ENCODE measurements around the gene ARF1.

Gene ARF1

DNA sequence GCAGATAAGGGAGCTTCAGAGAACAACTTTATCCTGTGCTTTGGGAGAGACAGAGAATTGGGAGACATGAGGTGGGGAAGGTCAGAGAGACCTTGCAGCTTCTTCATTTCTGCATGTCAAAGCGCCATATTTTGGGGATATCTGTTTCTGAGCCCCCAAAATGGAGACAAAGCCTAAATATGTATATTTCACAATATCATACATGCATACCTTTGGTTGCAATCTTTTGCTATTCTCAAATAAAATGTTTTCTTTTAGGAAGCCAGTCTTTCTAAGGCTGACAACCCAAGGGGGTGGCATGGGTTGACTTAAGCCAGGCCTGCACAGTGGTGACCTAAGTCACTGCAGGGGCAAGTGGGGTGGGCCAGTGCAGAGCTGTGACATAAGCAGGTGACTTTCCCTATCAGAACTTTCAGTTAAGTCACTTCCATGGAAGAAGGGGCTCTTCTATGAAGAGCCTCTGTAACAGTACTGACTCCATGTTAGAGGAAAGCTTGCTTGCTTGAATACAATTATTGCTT is 40.5 kb downstream of the ARF1 start:
- no peak for DNase-seq (ENCODE audit: low spot score)

- DNase-seq (ENCODE audit: low spot score) = no peak
These were observed 41.0 kb downstream of the ARF1 start for GRCh38 chr1:228123505-228123904.

DNA sequence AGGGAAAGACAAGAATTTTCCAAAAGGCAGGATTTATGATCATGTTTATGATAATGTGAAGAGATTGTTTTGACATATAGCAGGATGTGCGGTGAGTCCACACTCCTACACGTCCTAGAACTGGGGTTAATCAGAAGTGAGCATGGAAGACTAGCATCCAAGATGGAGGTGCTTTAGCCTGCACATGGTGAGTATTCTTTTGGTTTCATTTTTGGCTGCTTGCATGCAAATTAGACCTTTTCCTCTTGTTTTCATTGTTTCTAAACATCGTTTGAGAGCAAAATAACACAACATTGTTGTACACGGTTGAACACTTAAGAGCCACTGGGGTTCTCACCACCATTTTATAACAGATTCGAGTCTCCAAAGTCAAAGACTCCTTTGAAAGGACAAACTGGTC is 42.7 kb downstream of the ARF1 start:
- no peak for DNase-seq (ENCODE audit: low spot score)

- DNase-seq (ENCODE audit: low spot score) = no peak
These were observed 49.3 kb downstream of the ARF1 start for GRCh38 chr1:228131766-228132165.

- DNase-seq (ENCODE audit: low spot score) = no peak
These were observed 52.1 kb downstream of the ARF1 start for GRCh38 chr1:228134591-228134990.

- no peak for DNase-seq (ENCODE audit: low spot score)
These were observed 54.4 kb downstream of the ARF1 start for GRCh38 chr1:228136901-228137300.

GRCh38 chr1:228139406-228139930 is 57.0 kb downstream of the ARF1 start:
- DNase-seq (ENCODE audit: low spot score) = no peak

GRCh38 chr1:228139931-228140723 is 57.6 kb downstream of the ARF1 start, which contains the start of gene GUK1:
TSS of gene GUK1 (plus strand) at chr1:228140279. CDS start at chr1:228140303, 24 bp downstream.
- peak; percentile 99 for DNase-seq (ENCODE audit: low spot score)

DNA sequence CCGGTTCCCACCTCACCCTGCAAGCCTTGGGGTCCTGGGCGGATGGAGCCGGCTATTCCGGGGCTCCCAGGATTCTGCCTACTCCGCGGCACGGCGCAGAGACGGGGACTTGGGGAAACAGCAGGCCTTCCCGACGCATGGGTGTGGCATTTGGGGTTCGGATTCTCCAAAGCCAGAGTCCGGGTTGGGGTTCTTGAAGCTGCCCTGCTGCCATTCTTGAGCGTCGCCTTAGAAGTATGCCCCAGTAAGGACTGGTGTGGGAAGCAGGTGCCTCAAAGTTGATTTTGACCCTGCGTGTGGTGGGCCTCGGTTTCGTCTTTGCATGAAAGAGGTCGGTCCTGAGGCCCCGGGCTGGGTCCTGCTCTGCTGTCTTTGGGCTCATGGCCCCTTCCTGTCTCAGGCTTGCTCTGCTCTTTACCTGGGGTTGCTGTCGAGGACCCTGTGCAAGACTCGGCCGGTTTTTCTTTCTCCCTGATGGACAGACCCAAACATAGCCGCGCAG is 58.3 kb downstream of the ARF1 start:
- no peak for DNase-seq (ENCODE audit: low spot score)

DNA sequence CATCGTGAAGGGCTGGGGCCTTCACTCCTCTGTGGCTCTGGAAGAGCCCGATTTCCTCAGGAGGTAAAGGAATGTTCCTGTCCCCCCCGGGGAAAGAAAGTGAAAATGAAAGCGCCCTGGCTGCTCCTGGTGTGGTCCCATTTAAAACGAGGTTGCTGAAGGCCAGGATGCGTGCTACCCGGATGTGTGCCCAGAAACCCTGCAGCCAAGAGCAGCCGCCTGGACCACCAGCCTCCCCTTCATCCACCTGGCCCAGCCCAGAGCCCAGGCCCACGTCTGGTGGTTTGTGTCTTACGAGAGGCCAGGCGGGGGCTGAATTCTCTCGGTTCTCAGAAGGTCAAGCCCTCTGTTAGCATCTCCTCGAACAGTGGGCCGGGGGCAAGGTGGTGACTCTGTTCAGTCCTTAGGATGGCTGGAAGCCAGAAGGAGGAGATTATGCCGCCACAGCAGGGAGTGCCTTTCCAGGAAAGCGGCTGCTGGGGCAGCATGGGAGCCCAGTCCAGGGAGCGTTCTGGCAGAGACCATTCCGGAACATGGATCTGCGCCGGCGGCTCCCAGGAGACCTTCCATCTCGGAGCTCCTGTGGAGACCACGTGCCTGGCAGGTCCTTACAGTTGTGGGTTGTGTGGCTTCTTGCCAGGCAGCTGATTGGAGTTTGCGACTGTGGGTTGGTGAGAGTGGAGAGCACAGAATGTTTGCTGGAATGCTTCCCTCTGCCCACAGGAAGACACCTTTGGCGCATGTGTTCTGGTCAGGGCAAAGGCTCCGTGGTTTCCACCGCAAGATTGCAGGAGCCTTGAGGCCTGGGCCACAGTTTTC is 58.9 kb downstream of the ARF1 start:
- peak; percentile 53 for DNase-seq (ENCODE audit: low spot score)

DNA sequence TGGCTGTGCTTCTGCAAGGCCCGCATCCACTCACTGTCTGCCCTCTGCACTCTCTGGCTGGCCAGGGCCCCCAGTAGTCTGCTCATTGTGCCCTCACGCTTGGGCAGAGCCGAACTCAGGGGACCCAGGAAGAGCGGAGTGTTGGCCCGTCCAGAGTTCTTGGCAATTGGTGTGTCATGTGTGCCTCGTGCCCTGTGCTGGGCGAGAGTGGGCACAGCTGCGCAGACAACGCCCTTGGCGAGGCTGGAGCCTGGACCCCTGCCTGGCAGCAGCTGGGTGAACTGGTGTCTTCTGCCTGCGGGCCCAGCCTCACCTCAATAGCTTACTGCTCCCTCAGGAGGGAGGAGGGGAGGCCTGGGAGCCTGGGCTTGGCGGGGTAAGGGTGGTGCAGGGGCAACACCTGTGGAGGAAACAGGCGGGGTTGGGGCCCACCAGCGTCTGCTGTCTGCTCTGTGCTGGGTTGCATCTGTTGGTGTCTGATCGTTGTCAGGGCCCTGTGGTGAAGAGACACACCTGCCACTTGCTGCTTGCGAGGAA is 59.7 kb downstream of the ARF1 start:
- no peak for DNase-seq (ENCODE audit: low spot score)

- DNase-seq (ENCODE audit: low spot score) = no peak
These were observed 60.2 kb downstream of the ARF1 start for GRCh38 chr1:228142701-228143136.

DNA sequence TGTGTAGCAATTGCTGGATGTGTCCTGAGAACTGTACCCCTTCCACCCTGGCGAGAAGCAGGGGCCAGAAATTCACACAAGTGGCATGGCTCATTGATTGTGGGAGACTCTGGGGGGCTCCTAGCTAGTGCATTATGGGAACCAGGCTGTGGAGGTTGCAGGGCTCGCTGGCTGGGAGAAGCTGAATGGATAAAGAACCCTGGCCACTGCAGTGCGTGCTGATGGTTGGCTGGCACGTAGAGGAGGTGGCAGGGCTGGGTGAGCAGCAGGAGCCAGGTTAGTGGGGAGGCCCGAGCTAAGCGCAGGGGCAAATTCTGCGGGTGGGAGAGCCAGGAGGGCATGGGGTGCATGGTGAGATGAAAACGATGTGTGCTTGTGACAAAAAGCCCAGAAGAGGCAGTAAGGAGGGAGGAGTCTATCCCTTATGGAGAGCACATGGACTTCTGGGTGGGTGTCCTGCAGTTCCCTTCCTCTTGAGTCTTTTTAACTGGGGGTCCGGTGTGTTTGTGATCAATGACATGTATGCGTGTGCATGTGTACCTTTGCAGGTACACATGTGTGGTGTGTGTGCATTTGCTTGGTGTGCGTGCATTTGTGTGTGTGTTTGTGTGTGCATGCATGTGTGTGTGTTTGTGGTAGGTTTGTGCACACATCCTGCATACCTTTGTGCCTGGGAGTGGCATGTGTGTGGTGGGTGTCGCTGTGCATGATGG is 61.1 kb downstream of the ARF1 start:
- no peak for DNase-seq (ENCODE audit: low spot score)

DNA sequence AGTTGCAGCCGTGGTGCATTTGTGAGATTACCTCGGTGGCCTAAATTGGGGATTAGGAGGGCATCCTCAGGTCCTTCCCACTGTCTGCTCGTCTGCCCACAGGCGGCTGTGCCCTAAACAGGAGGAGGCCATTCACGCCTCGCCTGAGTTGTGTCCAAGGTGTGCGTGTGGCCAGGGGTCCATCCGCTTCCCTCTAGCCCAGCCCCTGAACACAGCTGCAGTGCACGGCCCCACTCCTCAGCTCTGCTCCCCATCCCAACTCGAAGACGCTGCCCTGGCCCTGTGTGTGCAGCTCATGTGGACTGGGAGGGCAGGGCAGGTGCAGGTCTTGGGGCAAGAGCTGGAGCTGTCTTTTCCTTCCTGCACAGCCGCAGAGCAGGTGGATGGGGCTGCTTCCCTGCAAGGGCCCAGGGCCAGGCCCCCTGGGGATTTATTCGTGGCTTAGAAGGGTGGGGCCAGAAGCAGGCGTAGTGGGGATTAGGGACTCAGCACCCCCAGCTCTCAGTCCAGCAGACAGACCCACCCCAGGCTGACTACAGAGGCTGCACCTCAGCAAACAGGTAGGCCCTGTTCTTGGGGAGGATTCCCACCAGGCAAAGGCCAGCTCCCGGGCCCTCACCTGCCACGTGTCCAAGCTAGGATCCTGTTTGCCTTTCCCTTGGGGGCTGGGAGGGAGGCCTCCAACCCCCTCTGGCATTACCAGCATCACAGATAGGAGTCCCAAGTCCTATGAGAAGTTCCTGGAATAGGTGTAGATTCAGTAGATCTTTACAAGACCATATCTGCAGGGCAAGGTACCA is 61.9 kb downstream of the ARF1 start:
- DNase-seq (ENCODE audit: low spot score) = no peak

DNA sequence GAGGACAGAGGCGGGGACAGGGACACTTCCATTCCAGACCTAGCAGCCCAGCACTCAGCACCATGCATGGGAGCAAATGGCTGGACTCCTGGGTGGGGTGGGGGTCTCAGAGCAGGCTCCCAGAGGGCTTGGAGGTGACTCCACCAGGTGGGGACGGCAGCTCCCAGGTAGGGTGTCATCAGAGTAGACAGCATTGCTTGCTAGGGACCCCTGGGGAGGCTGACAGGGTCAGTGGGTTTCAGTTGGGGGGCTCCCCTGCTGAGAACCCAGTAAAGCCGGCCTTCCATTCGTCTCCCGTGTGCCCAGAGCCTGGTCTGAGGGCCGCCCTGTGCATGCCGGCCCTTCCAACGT is 62.5 kb downstream of the ARF1 start:
- no peak for DNase-seq (ENCODE audit: low spot score)

DNA sequence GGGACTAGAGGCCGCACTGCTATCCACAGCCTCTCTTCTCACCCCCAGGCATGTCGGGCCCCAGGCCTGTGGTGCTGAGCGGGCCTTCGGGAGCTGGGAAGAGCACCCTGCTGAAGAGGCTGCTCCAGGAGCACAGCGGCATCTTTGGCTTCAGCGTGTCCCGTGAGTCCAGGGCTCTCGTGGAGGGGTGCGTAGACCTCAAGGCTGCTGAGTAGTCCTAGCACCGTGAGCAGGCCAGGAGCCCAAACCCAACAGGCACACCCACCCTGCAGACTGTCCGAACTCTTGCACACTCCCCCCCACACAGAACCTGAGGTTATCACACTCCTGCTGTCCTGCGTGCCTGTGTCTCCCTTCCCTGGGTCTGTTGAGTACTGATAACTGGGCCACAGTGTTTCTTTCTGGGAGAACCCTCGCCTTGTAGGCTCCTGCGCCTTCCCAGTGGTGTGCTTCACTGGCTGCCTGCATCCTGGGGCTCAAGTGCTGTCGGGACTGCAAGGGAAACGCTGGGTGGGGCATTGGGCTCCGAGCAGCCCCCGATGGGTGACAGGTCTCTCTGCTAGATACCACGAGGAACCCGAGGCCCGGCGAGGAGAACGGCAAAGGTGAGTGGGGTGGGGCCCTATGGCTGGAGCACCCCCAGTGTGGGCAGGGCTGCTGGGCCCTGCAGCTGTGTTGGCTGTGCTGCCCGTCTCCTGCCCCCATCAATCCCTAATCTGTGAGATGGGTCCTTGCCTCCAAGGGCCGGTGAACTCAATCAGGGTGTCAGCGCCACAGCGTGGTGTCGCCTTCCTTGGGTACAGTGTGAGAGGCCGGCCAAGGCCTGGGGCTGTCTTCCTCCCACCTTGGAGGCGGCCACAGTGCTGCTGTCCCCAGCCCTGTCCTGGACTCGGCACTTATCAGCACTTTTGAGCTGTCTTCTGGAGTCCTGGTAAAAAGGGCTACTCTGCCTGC is 63.2 kb downstream of the ARF1 start:
- no peak for DNase-seq (ENCODE audit: low spot score)

DNA sequence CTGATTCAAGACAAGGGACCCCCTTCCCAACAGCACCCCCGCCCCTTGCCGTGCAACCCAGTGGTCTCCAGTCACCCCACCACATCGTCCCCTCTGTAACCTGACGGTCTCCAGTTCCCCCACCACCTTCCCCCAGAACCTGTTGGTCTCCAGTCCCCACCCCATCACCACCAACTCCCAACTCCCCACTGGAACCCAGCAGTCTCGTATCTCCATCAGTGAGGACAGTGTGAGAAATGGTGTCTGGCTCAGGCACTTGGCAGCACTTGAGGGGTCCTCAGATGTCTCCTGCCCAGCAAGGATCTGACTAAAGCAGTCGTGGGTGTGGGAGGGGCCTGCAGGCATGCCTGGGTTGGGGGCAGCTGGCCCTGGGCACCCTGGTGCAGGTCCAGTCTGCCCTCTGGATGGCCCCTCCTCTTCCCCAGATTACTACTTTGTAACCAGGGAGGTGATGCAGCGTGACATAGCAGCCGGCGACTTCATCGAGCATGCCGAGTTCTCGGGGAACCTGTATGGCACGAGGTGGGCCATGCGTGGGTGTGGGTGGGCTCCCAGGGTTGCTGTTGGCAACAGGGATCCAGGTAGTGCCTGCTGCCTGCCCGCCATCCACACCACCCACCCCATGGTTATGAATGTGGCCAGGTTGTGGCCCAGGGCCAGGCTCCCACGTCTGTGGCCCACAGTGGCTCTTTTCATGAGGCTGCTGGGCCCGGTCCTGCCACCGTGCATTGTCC is 64.1 kb downstream of the ARF1 start:
- no peak for DNase-seq (ENCODE audit: low spot score)

GRCh38 chr1:228147151-228147693 is 64.7 kb downstream of the ARF1 start:
- DNase-seq (ENCODE audit: low spot score) = no peak

GRCh38 chr1:228147768-228148167 is 65.3 kb downstream of the ARF1 start:
- DNase-seq (ENCODE audit: low spot score) = no peak

Data from RKO (cell line).